HCT116 (cell line): ENCODE data around the gene CNOT2. TPM values are rescaled to one million over a fixed set of nuclear protein-coding genes. Genes with fewer than 3 reads are reported as not detected.

Experiments
- ATAC-seq: fragments of 200-7000 bp; cut with Tn5 transposase; 2 replicates; pipeline ENCODE4 v1.9.1; 2020; ENCODE audit warnings: mild to moderate bottlenecking, moderate library complexity
- BruUV-seq: library from RNA; stranded (reverse); fragments of 400-500 nt; replicated peaks from 2 replicates; lab custom pipeline; 2021; lab: Mats Ljungman, UMichigan
- CTCF ChIA-PET: fragments of 300-600 bp; sonication (Branson Sonifier 250); formaldehyde crosslinking; loops from one replicate; lab custom pipeline; 2021; ENCODE audit warnings: antibody characterized with exemption; lab: Charles Lee
- POLR2A ChIA-PET: fragments of 300-600, 350-600 bp; sonication (Branson Sonifier 250); formaldehyde crosslinking; loops from one replicate; lab custom pipeline; 2021; ENCODE audit warnings: antibody characterized with exemption; lab: Charles Lee
- RAD21 ChIA-PET, 2 experiments: fragments of 300-600 bp; sonication (Branson Sonifier 250); formaldehyde crosslinking; loops; one replicate each; lab custom pipeline; 2023; ENCODE audit warnings: low total read pairs in 2 of 2; ENCODE audit not compliant: uncharacterized antibody in 2 of 2, unreplicated experiment in 2 of 2, low non-redundant PET in 1 of 2; lab: Charles Lee
- DNase-seq: peaks from one replicate; pipeline ENCODE4 v3.0.0-alpha.2; 2010; ENCODE audit warnings: low read depth, low spot score
- H2AFZ ChIP-seq: fragments of 200-600 bp; shearing (Covaris generic), sonication (generic); 2 replicates; pipeline ENCODE4 v1.6.1; 2017; ENCODE audit warnings: low read depth, mixed run types, mixed read lengths, antibody characterized with exemption, low read length; ENCODE audit not compliant: poor library complexity, severe bottlenecking
- H3K27ac ChIP-seq: 2 replicates; pipeline ENCODE4 v1.5.1; 2012; ENCODE audit warnings: low read depth, low read length
- H3K27me3 ChIP-seq: fragments of 200-600 bp; sonication (generic); 2 replicates; pipeline ENCODE4 v1.6.1; 2016; ENCODE audit warnings: mixed run types, low read length, mixed read lengths; ENCODE audit not compliant: insufficient read depth
- H3K36me3 ChIP-seq, 2 experiments: fragments of 200-500 bp in 1 of 2; fragments of 200-600 bp in 1 of 2; sonication (Bioruptor generic) in 1 of 2; sonication (generic) in 1 of 2; 2 replicates each; pipeline versions ENCODE4 v1.5.1 to v1.6.1; 2014 to 2016; ENCODE audit warnings: low read length in 2 of 2, inconsistent platforms in 1 of 2, mixed read lengths in 1 of 2, mixed run types in 1 of 2; ENCODE audit not compliant: insufficient read depth in 2 of 2, control insufficient read depth in 1 of 2
- H3K4me1 ChIP-seq, 2 experiments: fragments of 200-600 bp in 1 of 2; sonication (generic) in 1 of 2; 2 replicates each; pipeline versions ENCODE4 v1.5.1 to v1.6.1; 2012 to 2017; ENCODE audit warnings: low read length in 2 of 2, inconsistent platforms in 1 of 2, mild to moderate bottlenecking in 1 of 2, mixed read lengths in 1 of 2, mixed run types in 1 of 2, moderate library complexity in 1 of 2; ENCODE audit not compliant: insufficient read depth in 2 of 2, control insufficient read depth in 1 of 2
- H3K4me2 ChIP-seq: fragments of 200-600 bp; sonication (generic); 2 replicates; pipeline ENCODE4 v1.6.1; 2017; ENCODE audit warnings: mixed run types, low read length, mixed read lengths
- H3K4me3 ChIP-seq, 2 experiments: fragments of 200-600 bp in 1 of 2; sonication (generic) in 1 of 2; replicated peaks in 1 of 2; 2 replicates each; pipeline ENCODE4 v1.5.1; 2011 to 2016; ENCODE audit warnings: low read length in 2 of 2, control low read depth in 1 of 2, low read depth in 1 of 2, mild to moderate bottlenecking in 1 of 2, mixed read lengths in 1 of 2, mixed run types in 1 of 2
- H3K79me2 ChIP-seq: fragments of 200-600 bp; sonication (generic); 2 replicates; pipeline ENCODE4 v1.6.1; 2017; ENCODE audit warnings: mild to moderate bottlenecking, mixed run types, low read length, moderate library complexity, mixed read lengths; ENCODE audit not compliant: insufficient read depth
- H3K9ac ChIP-seq: fragments of 200-600 bp; sonication (generic); 2 replicates; pipeline ENCODE4 v1.6.1; 2016; ENCODE audit warnings: low read length, mixed read lengths
- H3K9me2 ChIP-seq: fragments of 200-600 bp; sonication (generic), shearing (Covaris generic); 2 replicates; pipeline ENCODE4 v1.6.1; 2017; ENCODE audit warnings: mixed run types, mild to moderate bottlenecking, moderate library complexity; ENCODE audit not compliant: insufficient read depth
- H3K9me3 ChIP-seq, 2 experiments: fragments of 200-500 bp in 1 of 2; fragments of 200-600 bp in 1 of 2; sonication (Bioruptor generic) in 1 of 2; sonication (generic) in 1 of 2; 2 replicates each; pipeline ENCODE4 v1.6.1; 2014 to 2017; ENCODE audit warnings: low read length in 2 of 2, mixed read lengths in 2 of 2, inconsistent platforms in 1 of 2, low read depth in 1 of 2, mild to moderate bottlenecking in 1 of 2, mixed run types in 1 of 2, moderate library complexity in 1 of 2; ENCODE audit not compliant: control insufficient read depth in 1 of 2, insufficient read depth in 1 of 2
- H4K20me1 ChIP-seq: fragments of 200-600 bp; sonication (generic), shearing (Covaris generic); 2 replicates; pipeline ENCODE4 v1.6.1; 2017; ENCODE audit warnings: mixed run types, mild to moderate bottlenecking, moderate library complexity; ENCODE audit not compliant: insufficient read depth
- ATF3 ChIP-seq: IDR thresholded peaks from 2 replicates; pipeline ENCODE4 v1.6.1; 2012
- CEBPB ChIP-seq: IDR thresholded peaks from 2 replicates; pipeline ENCODE4 v1.6.1; 2012; ENCODE audit warnings: low read depth
- ELF1 ChIP-seq: IDR thresholded peaks from 2 replicates; pipeline ENCODE4 v1.6.1; 2012; ENCODE audit warnings: low read depth, borderline replicate concordance
- EZH2 ChIP-seq: fragments of 200-600 bp; sonication (generic); IDR thresholded peaks from 2 replicates; pipeline ENCODE4 v1.6.1; 2017; ENCODE audit warnings: antibody characterized with exemption, mixed run types
- EZH2phosphoT487 ChIP-seq: fragments of 200-600 bp; IDR thresholded peaks from 2 replicates; pipeline ENCODE4 v1.6.1; 2018; ENCODE audit warnings: antibody characterized with exemption, borderline replicate concordance
- JUND ChIP-seq: IDR thresholded peaks from 2 replicates; pipeline ENCODE4 v1.6.1; 2012
- MAX ChIP-seq: IDR thresholded peaks from 2 replicates; pipeline ENCODE4 v1.6.1; 2012
- RAD21 ChIP-seq: IDR thresholded peaks from 2 replicates; pipeline ENCODE4 v1.6.1; 2012; ENCODE audit warnings: low read depth, mild to moderate bottlenecking
- REST ChIP-seq: IDR thresholded peaks from 2 replicates; pipeline ENCODE4 v1.6.1; 2012; ENCODE audit warnings: low read depth
- SIN3A ChIP-seq: IDR thresholded peaks from 2 replicates; pipeline ENCODE4 v1.6.1; 2012; ENCODE audit warnings: low read depth
- SP1 ChIP-seq: IDR thresholded peaks from 2 replicates; pipeline ENCODE4 v1.6.1; 2012; ENCODE audit warnings: low read depth
- SRF ChIP-seq: IDR thresholded peaks from 2 replicates; pipeline ENCODE4 v1.6.1; 2012; ENCODE audit warnings: low read depth
- TCF7L2 ChIP-seq: IDR thresholded peaks from 2 replicates; pipeline ENCODE4 v1.7.0; 2011; ENCODE audit warnings: borderline replicate concordance, inconsistent platforms; ENCODE audit not compliant: insufficient read depth, insufficient read length; ENCODE audit errors: extremely low read depth
- YY1 ChIP-seq: IDR thresholded peaks from 2 replicates; pipeline ENCODE4 v1.6.1; 2011; ENCODE audit warnings: low read length, low read depth, moderate library complexity, mild to moderate bottlenecking; ENCODE audit not compliant: insufficient replicate concordance; ENCODE audit errors: extremely low read depth
- ZBTB33 ChIP-seq: IDR thresholded peaks from 2 replicates; pipeline ENCODE4 v1.6.1; 2011; ENCODE audit warnings: mild to moderate bottlenecking, low read length, moderate library complexity; ENCODE audit not compliant: insufficient replicate concordance; ENCODE audit errors: extremely low read depth
- ZNF274 ChIP-seq: fragments of 200-500 bp; sonication (Bioruptor generic); IDR thresholded peaks from 2 replicates; pipeline ENCODE4 v1.6.1; 2014; ENCODE audit warnings: mild to moderate bottlenecking, low read depth, low read length, inconsistent platforms
- intact Hi-C: fragments of 100-400 bp; cut with micrococcal nuclease; formaldehyde crosslinking; loops from 2 replicates; pipeline ENCODE4 v1.10.0; 2022
- total RNA-seq: library from RNA; stranded (reverse); gene quantifications from one replicate; pipeline ENCODE4 v1.2.1, GENCODE V29; 2021; ENCODE audit not compliant: unreplicated experiment

The CNOT2 gene
- total RNA-seq, 1 experiment from 2014 or later = 58.7 TPM

GRCh38 chr12:70254846-70255245, 11.6 kb downstream of the CNOT2 start:
- RAD21 ChIA-PET = no interaction called here
- peaks cover 97% of the 10 kb centered on the region for H3K79me2 ChIP-seq
- no peak overlapping the region for H3K27ac ChIP-seq
- H3K27me3 ChIP-seq = no peaks in the 10 kb centered on the region
- no TSS peak for BruUV-seq
- CTCF ChIA-PET = no interaction called here
- no peaks in the 10 kb centered on the region for H3K9me3 ChIP-seq
- POLR2A ChIA-PET = no interaction called here
- no peaks in the 10 kb centered on the region for H3K36me3 ChIP-seq
- no peak overlapping the region for H3K9ac ChIP-seq
- no peak overlapping the region for H2AFZ ChIP-seq
- no peak overlapping the region for H3K4me2 ChIP-seq
- no peaks in the 10 kb centered on the region for H3K4me1 ChIP-seq
- DNase-seq = no peak
- no peak for TF ChIP-seq REST
- no peak for TF ChIP-seq SRF
- no peak overlapping the region for H3K4me3 ChIP-seq
- peaks cover 27% of the 10 kb centered on the region; the same call in 1 of the 2 replicates for H4K20me1 ChIP-seq
- no peaks in the 10 kb centered on the region for H3K9me2 ChIP-seq
- intact Hi-C loops = no loop called here
- ATAC-seq = no peak

- ATAC-seq = no peak
- Histone ChIP-seq H3K9me3 (no peaks in the 10 kb centered on the region; a peak in 1 of 4 replicates), H3K79me2 (peaks cover 97% of the 10 kb centered on the region), H3K27ac (no peak overlapping the region), H3K9ac (no peak overlapping the region), H4K20me1 (peaks cover 24% of the 10 kb centered on the region; the same call in 1 of the 2 replicates), H3K36me3 (no peaks in the 10 kb centered on the region), H2AFZ (no peak overlapping the region), H3K4me2 (no peak overlapping the region), H3K4me1 (no peaks in the 10 kb centered on the region), H3K27me3 (no peaks in the 10 kb centered on the region), H3K9me2 (no peaks in the 10 kb centered on the region), H3K4me3 (no peak overlapping the region)
- ChIA-PET POLR2A (no interaction called here), CTCF (no interaction called here), RAD21 (no interaction called here)
- no TSS peak for BruUV-seq
- DNase-seq = no peak
- intact Hi-C loops = no loop called here
- TF ChIP-seq ATF3 (no peak), ELF1 (no peak), ZBTB33 (no peak), JUND (no peak), ZNF274 (no peak), SP1 (no peak), EZH2phosphoT487 (no peak), MAX (no peak), RAD21 (no peak), EZH2 (no peak), TCF7L2 (no peak), YY1 (no peak), CEBPB (no peak), SIN3A (no peak), SRF (no peak)
Observed at GRCh38 chr12:70255311-70255710, 12.1 kb downstream of the CNOT2 start.
